ENCODE results near the gene VSIG4.

VSIG4 gene

DNA sequence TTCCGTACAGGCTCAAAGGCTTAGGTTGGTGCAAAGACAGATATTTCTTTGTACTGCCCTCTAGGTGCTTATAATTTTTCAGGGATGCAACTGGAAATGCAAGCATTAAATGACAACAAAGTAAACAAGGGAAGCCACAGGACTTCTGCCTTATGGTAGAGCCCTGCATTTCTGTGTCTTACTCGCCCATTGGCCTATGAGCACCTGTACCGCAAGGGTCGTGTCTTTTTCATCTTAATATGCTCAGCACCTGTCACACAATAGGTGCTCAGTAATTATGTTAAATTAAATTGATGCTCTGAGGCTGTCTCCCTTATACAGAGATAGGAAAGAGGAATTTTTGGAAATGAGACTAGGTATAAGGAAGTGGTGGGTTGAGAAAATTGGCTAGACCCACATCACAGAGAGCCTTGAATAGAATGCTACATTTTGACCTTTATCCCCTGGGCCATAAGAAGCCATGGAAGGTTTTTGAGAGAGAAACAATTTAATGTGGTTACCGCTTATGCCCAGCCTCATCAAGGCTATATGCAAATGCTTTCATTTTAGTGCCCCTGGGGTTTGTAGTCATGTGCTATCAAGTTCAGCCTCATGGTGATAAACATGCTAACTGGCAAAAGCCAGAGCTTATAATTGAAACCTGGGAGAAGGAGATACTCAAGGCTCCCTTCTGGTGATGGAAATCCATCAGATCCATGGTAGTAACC, 16.3 kb downstream of the VSIG4 start:
- DNase-seq = no peak

DNA sequence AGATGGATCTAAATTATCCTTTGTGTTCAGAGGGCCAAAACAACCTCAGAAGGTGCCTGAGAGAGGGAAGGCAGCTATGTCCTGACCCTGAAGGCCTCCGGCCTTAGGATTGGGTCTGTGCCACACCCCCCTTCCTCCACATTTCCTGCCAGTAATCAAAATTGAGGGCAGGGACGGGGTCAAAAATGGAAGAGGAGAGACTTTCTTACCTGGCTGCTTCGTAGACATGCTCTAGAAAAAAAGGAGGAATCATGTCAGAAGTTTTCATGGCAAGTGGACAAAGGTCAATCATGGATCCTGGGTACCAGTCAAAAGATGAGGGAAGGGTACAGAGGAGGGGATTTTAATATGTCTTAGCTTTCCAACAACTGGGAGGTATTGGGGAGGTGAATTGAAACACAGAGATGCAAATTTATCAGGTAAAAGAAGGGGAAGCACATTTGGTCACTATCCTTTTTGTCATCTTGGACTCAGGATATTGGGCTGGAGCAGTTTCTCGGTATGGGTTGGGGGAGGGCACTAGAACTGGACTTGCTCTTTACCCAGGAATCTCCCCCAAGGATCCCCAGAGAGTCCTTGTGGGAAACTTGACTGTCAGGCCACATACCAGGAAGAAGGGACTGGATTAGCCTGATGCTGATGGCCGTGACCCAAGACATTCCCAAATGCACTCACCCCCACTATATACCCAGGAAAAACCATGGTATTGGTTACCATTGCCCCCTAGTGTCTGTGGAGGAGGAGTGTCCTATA, 17.1 kb downstream of the VSIG4 start:
- DNase-seq = no peak

DNA sequence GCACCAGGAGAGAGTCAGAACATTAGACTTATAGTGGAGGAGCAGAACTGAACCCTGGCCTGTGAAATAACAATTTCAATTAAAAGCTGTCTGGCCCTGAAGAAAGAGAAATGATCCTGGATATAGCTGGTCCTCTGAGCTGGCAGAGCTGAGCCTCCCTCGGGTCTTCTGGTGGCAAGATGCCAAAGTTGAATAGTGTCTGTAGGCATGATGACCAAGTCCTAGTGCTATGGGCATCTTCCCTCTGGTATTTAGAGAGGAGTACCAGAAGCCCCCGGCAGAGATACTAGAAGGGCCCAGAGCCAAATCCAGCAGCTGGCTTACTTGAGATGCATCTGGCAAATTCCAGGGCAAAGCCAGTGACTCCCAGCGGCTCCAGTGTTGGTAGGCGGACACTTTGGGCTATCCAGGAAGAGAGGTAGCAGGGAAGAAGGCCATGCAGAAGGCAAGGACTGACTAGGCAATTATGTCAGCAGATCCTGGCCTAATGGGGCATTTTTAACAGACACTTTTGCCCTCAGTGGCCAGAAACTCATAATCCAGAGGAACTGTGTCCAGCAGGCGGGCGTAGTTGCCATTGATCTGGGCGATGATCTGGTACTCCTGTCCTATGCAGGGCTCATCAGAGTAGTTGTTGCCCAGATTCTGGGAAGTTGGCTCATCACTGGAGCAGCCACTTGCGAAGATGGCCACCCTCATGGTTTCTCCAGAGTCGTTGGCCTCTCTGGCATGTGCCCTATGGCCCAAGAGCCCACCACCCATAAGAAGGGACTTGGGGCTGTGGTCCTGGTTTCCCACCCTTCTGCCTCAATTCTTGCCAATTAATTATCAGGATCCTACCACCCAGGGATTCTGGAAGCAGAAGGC, 17.9 kb downstream of the VSIG4 start:
- DNase-seq = no peak

DNA sequence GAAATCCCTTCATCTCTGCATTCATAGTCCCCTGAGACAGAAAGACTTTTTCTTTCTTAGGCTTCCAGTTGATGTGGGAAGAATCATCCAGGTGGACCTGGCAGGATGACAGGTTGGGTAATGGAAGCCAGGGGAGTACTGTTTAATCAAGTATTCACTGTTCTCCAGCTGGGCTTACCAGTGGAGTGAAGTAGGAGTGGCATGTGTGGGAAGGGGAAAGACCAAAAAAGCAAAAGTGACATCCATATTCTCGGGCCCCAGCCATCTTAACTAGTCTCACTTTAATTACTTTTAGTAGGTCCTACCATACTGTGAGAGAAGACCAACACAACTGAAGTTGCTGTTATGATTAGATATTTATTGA, 18.5 kb downstream of the VSIG4 start:
- no peak for DNase-seq

DNA sequence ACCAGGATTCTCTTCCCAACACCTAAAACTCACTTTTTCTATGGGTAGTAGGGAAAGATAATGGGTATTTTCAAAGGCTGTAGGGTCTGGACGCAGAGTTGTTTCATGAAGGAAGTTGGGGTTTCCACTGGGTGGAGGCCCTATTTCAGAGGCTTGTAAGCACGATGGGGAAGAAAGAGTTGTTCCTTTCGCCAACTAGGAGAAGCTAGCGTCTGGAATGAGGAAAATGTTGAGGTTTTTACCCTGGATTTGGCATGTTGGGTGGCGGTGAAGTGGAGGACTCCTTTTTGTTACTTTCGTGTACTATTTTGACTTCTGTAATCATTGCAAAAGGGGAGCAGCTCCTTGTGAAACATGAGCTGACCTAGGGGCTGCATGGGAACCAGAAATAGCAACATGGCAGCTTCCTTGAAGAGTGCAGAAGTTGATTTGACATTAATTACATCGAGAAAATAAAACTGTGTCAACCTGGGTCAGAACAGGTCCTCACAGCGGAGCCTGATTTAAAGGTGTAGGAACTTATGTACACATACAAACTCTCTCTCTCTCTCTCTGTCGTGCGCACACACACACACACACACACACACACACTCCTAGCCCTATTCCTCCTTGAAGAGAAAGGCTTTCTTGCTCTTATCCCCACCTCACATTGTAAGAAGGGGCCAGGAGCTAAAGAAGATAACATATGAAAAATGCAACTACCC, 19.1 kb downstream of the VSIG4 start:
- DNase-seq = no peak

DNA sequence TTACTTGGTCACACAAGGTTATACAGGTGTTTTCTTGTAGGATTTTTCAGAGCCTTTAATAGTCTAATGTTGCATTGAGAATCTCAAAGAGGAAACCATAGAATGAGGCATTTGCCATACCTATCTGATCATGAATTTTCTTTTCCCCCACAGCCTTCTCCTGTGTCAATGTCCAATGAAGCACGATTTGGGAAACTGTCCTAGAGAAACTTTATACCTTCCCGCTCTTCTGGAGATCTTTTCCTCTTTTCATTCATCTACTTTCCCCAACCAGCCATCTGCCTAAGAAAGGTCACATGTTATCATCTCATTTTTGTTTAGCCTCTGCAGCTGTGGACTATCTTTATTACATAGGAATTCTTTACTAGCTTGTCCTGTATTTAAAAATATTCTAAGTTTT, 19.9 kb downstream of the VSIG4 start:
- no peak for DNase-seq

DNA sequence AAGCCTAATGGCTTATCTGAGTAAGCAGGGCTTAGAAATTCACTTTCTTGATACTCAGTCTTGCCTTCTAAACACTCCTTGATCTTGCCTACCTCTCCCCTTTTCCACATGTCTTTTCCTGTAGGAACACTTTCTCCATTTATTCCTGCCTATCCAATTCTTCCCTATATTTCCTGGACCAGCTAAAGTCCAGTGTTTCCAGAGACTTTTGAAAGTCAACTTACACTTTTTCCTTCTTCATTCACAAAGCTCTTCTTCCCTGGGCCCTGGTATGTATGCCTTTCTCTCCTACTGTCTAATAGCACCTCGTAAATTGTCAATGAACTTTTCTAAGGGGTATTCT, 20.6 kb downstream of the VSIG4 start:
- no peak for DNase-seq

DNA sequence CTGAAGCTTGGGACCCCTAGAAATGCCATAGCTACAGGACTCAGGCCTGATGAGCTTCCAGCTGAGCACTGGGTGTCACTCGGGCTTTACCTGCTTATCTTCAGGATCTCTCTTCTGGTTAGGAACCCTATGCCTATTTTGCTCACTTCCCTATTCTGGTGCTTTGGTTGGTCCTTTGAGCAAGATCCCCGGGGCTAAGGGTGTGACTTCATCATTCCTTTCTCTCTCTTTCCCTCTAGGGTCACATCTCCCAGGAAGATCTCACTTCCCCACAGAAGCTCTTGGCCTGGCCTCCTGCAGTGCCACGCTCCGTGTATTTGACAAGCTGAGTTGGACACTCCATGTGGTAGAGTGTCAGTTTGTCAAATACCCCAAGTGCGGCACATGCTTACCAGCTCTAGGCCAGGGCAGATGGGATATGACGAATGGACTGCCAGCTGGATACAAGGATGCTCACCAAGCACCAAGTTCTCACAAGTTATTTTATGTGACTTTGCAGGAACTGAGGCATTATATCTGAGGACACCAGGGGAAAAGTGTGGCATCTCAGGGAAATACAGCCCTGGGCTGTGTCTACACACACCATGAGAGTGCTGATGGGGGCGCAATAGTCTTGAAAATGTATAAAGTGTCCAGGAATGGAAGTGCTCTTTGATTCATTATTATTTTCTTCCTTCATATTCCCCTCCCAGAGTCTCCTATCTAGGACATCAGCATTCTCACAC, 21.1 kb downstream of the VSIG4 start:
- no peak for DNase-seq

DNA sequence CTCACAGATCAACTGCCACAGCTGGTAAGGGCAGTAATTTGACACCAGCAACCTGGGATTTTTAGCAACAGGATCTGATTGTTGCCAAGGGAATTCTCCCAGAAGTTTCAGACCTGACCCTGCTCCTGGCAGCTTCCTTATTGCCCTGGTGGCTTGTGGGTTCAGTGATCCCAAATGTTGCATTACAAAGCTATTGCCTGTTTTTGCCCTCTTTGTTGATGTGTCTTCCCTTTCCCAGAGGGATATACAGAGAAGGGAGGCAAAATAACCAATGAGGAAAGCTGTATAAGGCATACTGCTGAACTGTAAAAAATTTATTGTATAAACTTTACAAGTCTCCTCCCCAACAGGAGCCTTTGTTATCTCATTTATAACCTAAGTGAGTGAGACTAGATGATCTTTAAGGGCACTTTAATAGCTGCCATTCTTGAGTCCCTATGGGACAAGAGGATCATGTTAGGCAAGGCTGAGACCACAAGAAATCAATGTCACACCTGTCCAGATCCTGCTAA, 22.2 kb downstream of the VSIG4 start:
- no peak for DNase-seq

DNA sequence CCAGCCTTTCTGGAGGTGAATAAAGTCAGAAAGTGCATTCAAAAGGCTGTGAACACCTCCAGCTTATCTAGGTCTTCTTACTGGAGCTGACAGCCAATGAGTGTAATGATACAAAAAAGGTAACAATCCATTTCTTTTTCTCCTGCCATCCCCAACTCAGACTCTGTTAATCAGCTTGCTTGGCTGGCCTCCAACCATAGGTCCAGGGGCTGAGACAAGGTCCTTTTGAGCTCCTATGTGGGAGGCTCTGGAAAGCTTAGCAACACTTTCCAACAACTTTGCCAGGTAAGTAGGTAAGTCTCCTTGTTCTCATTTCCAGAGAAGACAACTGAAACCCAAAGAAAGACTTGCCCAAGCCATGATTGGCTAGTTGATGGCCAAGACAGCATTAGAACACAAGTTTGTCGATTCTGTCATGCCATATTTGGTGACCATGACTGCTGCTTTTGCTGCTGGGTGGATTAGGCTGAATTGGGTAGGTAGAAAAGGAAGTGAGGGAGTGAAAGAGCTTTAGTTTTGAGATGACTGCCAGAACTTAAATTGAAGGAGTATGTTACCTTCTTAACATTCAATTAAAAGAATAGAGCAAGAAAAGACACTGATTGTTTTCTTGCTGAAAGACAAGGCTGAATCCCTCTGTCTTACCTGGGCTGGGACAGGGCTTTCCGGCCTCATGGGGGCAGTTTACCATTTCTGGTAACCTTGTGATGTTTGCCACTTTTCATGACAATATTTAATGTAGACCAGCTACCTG, 22.8 kb downstream of the VSIG4 start:
- DNase-seq = no peak

DNA sequence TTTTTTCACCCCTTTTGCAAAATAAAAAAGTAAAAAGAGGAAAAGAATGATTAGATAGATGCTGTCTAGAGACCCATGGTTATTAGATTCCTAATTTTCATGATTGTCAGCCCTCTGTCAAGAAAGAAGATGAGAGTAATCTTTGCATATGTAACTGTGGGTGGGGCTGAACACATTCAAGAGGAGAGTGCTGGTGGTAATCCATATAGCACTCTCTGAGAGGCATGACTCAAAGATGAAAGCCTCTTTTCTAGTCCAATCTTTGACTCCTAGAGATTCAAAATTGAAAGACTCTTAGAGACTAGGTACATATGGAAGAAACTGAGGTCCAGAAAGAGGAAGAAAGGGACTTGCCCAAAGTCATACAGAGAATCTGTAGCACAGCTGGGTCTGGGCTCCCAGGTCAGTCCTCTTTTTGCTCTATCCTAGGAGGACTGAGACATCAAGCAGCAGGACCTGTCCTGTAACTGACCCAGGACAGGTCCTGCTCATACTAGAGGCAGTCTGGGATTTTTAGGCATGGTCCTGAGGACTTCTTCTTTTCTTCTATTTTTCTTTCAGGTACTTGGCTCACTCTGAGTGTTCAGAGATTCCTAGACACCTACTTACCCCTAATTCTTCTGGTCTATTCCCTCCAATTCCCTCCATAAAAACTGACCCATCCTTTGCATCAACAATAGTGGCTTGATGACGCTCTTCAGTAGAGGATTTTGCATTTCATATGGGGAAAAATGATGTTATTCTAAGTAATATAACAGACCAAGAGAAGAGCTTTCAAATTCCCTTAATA, 23.8 kb downstream of the VSIG4 start:
- DNase-seq = no peak

DNA sequence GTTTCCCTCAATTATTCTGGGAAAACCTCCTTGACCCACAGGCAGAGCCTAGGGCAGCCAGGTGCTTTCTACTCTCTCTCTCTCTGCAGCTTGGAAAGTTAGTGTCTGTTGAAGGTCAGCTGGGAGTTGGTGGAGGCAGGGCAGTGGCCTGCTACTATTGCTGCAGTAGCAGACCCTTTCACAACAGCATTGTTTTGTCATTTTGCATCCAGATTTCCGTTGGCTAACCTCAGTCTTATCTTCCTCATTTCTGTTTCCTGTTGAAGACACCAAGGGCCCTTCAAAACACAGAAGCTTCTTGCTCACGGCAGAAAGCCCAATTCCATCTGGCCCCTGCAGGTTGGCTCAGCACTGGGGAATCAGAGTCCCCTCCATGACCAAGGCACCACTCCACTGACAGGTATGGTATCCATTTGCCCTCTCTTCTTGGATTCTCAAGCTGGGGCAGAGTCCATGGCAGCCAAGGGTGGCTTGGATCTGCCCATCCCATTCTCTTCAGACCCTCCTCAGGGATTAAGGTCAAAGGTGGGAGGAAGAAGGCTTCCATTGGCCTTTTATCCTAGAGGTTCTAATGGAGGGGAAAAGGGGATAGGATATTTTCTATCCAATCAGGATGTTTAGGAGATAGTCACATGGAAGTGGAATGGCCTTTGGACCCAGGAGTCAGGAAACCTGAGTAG, 24.6 kb downstream of the VSIG4 start:
- peak; percentile 30 to 54 for DNase-seq

DNA sequence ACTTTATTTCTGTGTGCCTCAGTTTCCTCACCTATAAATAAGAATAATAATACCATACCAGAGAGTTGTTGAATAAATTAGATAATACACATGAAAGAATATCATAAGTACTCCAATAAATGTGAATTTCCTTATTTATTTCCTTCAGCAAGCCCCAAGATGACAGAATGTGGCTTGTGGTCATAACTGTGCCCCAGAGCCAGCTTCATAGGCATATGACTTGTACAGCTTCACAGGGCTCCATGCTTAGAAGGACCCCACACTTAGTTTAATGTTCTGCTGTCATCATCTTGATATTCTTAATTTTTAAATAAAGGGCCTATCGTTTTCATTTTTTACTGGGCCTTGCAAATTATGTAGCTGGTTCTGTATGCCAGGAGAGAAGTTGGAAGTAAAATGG, 25.3 kb downstream of the VSIG4 start:
- no peak for DNase-seq

DNA sequence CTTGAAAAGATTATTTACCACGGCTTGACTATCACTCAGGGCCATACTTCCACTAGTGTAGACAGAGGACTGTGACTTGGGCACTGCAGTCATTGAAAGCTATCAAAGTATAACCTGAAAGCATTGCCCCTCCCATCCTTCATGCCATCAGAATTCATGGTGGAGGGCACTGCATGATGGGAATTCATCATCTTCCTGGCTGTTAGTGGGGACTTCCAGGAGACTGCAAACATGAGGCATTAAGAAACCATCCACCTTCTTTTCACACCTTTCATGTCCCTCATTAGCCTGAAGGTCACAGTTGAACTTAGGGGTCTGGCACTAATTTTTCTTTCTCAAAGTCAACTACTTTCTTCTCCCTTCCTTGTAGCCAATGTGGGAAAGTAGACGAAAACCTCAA, 25.8 kb downstream of the VSIG4 start:
- DNase-seq = no peak

DNA sequence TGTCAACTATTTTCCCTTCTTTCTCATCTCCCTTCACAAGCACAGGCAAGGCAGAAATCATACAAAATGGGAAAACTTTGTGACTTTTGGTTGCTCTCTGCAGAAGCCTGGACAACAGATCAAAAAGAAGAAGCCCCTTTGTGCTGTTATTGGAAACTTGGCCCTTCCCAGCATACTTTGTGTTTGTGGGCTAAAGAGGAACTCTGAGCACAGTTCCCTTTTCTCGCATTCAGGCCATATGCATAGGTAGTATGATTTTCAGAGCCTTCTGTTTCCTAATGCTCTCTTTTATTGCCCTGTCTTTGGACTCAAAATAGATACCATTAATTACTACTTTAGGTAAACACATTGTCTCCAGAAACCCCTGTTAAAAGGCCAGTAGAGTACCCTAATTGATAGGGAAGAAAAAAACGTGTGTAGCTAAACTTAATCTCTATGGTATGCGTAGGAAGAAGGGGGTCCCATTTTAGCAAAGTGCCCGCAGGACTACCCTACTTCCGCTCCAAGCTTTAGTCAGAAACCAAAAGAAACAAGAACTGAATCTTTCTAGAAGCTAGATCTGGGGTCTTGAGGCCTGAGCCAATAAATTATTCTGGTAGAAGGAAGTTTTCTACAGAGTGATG, 26.6 kb downstream of the VSIG4 start:
- no peak for DNase-seq

DNA sequence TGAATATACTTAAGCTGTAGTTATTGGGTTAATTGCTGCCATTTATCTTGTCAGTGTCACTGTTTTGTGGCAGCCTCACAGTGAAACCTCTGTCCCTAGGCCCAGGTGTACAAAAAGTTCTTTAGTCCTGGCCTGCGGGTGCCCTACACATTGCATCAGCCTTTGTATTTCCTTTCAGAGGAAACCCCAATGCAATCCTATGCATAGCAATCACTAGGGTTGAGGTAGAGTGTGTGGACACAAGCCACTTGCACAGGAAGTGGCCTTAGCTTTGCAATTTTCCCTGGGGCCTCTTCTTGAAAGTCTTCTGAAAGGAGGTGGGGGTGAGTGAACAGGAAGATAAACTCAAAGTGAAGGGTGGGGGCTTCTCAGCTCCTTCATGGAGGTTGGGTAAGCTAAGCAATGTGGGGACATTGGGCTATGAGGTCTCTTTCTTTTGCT, 27.8 kb downstream of the VSIG4 start:
- peak; percentile 11 to 33 for DNase-seq

DNA sequence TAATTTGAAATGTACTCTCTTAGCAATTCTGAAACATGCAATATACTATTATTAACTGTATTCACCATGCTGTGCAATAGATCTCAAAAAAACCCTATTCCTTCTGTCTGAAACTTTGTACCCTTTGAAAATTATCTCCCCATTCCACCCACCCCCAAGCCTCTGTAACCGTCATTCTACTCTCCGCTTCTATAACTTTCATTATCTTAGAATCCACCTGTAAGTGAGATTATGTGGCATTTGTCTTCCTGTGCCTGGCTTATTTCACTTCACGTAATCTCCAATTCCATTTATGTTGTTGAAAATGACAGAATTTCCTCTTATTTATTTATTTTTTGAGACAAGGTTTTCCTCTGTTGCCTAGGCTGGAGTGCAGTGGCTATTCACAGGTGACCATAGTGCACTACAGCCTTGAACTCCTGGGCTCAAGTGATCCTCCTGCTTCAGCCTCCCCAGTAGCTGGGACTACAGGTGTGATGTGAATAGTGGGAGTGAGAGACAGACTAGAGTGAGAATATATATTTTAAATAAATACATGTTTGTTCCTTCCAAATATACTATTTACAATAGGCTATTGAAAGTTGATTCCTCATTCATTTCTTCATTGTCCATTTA, 30.5 kb downstream of the VSIG4 start:
- DNase-seq = no peak

DNA sequence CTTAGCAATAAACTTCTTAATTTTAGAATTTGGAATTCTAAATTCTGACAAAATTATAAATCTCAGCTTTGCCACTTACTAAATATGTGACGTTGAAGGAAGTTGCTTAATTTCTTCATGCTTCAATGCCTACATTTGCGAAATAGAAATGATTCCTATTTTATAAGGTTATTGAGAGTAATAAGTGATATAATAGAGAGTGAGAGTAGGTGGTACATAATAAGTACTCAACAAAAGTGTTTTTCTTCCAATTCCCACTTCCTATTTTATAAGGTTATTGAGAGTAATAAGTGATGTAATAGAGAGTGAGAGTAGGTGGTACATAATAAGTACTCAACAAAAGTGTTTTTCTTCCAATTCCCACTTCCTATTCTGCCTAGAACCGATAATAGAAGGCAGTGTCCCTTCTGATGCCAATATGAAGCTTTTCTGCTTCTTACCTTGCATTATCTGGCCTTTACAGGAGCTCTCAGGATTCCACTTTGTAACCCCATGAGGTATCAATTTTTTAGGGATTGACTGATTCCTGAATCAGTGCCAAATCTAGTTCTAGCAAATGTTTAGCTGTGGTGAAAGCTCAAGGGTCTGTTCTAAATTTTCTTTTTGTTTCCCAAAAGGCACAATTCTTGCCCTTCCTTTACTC, 31.4 kb downstream of the VSIG4 start:
- no peak for DNase-seq

DNA sequence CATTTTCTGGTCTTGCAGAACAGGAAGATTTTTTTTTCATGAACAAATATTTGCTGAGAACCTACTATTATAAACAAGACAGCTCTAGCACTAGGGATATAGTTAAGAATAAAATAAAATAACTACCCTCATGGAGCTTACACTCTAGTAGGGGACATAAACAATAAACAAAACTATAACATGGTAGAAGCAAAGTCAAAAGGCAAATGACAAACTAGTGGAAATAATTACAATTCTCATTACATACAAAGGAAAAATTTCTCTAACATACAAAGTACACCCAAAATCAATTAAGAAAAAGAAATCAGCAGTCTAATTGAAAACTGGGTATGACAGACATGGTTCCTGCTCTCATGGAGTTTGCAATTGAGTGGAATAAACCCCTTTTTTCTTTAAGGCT, 32.0 kb downstream of the VSIG4 start:
- no peak for DNase-seq
